Kidney glomerular epithelial cell (primary cell): ENCODE data around the gene SPECC1L.

Experiments used
- DNase-seq: peaks from one replicate; lab custom pipeline; 2025; lab: John Stamatoyannopoulos, UW

The SPECC1L gene

DNA sequence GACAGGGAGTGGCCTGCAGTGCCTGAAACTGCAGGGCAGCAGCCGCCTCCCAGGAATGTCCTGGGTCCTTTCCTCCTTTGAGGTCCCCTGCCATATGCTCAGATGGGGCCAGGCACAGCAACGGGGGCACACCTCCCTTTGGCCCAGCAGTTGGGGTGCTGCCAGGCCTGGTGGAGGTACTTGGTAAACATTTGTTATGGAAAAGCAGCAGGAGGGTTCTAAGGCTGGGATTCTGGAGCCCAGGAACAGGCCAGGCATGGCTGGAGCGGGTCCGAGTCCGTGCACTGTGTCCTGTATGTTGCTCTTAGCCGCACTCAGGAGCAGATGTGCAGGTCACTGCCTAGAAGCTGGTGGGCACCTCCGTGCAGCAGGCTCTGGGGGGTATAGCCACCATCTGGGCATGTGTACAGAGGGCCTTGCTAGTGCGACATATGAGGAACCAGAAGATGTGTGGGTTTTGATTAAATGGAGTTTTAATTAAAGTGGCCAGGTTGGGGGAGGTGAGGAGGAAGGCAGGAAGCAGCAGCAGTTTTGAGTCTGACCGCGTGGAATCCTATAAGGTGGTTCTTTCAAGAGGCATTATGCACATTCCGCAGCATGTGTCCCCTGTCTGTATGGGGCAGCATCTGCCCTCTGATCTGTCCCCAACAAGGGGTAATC is 158.2 kb downstream of the SPECC1L start:
- no peak for DNase-seq

- no peak for DNase-seq
Measured at GRCh38 chr22:24429411-24430365, 159.1 kb downstream of the SPECC1L start.

DNA sequence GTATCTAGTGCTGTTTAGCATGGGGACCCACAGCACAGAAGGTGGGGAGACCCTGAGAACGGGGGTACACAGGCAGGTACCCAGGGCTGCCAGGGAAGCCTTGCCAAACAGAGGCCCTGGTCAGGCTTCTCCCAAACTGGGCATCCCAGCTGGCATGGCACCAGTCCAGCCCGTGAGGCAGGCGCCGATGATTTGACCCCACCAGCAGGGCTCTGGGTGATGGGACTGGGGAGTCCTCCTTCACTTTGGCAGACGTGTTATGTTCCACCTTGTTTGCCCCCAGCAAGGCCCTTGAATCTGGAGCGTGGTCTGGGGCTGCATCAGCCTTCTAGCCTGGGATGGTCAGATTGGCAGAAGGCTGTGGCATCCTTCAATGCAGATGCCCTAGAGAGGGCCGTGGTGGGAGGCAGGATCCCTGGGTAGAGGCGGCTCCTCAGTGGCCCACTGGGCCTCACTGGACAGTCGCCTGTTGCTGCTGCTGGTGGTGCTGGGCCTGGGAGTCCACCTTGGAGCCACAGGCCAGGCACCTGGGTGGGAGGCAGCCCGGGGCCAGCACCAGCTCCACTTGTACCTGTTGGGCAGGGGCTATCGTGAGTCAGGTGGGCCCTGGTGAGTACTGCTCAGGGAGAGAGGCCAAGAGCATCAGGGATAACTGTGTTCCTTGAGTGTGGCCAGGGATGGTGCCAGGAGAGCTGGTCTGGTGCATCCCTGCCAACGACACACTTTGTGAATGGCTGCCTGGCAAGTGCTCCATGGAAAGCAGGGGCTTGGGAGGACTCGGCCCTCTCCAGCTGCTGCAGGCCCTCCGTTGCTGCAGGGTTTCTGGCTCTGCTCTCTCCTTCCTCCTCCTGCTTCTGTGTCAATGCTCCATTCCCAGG is 160.0 kb downstream of the SPECC1L start:
- DNase-seq: no peak

DNA sequence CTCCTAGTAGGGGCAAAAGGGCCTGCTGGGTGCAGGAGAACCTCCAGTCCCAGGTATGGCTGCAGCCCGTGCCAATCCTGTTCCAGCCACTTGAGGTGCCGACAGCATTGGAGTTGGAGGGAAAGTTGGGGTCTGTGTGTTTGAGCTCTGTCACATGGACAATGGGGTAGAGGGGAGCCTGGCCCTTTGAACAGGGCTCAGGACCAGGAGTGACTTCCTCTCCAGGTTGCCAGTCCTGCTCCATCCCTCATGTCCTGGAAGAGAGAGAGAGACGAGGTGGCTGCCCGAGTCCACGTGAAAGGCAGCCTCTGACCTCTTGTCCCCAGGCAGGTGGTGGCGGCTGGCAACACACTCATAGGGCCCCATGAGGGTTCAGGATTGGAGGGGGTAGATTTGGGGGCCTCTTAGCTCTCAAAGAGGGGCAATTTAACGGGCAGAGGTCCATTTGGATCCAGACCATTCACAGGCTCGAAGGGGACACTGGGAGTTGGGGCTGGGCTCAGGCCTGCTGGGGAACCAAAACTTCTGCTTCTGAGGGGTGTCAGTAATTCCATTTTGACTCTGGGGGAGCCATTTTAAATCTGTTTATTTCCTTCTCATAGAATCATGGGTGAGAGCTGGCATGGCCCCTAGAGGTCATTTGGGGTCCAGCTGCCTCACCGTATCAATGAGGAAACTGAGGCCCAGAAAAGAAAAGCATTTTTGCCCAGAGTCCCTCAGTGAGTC is 160.8 kb downstream of the SPECC1L start:
- no peak for DNase-seq

DNA sequence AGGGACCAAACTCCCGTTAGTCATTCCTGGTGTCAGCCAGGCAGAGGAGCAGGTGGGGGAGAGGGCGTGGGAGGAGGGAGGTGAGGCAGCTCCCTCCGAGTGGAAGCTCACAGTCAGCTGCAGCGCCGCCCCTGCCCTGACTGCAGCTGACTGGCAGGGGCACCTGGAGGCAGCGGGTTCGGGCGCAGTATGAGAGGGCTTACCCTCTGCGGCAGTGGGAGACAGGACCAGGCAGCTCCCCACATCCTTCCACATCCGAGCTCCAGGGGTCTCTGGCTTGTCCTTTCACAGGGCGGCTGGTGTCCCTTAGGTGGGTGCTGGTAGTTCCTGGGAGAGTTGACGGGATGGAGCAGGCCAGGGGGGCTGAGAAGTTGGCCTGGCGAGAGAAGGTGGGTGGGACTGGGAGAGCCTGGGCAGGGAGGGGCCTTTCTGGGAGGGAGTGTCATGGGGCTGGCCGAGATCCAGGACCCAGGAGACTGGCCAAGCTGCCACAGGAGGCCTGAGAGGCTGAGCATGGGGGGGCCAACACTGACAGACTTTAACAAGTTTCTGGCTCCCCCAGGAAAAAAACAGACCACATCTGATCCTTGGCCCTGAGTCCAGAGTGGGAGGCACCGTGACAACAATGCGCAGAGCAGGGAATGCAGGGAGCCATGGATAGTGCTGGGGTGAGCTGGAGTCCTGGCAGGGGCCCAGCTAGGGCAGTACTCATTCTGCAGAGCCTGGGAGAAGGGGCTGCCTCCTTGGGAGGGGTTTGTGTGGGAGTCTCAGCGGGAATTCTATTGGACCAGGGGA is 161.6 kb downstream of the SPECC1L start:
- peak; percentile 67 for DNase-seq

GRCh38 chr22:24433001-24433827 is 162.6 kb downstream of the SPECC1L start:
- DNase-seq: no peak

- no peak for DNase-seq
Measured at GRCh38 chr22:24433828-24434470, 163.3 kb downstream of the SPECC1L start.

DNA sequence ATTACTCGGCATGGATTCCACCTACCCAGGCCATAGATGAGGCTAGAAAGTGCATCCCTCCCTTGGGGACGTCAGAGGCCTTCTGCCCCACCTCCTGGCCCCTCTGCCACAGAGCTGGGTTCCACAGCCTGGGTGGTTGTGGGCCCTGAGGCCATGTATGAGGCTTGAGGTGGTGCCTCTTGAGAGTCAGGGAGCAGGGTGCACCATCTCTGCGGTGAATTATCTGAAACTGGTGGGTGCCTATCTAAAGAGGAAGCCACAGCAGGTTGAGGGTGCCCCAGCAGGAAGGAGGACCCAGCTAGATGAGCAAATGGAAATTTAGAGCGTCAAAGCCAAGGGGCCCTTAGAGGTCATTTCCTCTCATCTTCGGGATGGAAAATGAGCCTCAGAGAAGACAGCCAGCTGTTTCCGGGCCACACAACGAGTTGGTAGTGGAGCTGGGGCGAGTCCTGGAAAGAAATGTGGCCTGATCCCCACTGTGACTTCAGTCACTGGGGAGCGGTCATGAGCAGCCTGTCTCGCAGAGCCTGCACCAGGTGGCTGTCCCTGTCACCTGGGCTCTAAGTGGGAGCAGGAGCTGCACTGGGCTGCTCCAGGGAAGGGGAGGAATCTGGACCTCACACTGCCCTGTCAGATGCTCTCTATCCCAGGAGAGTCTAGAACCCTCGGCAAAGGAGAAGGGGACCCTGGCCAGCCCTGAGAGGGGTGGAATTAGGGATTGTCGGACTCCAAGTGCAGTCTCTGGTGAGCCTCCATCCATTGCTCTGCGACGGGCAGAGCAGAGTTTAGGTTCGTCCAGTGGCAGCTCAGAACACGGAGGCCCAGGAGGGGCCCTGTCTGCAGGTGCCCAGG is 164.1 kb downstream of the SPECC1L start:
- DNase-seq: no peak

DNA sequence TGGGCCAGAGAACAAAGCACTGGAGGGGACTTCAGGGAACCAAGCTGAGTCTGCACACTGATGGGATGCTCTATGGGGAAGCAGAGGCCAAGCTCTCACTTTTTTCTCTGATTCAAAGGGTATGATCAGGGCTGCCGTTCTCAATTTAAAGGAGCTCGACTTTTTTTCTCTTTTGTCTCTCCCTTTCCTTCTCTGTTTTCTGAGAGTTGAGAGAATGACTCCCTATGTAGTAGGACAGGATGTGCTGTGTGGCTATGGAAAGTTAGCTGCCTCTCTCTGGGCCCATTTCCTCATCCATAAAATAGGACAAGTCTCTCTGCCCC is 164.7 kb downstream of the SPECC1L start:
- DNase-seq: no peak

DNA sequence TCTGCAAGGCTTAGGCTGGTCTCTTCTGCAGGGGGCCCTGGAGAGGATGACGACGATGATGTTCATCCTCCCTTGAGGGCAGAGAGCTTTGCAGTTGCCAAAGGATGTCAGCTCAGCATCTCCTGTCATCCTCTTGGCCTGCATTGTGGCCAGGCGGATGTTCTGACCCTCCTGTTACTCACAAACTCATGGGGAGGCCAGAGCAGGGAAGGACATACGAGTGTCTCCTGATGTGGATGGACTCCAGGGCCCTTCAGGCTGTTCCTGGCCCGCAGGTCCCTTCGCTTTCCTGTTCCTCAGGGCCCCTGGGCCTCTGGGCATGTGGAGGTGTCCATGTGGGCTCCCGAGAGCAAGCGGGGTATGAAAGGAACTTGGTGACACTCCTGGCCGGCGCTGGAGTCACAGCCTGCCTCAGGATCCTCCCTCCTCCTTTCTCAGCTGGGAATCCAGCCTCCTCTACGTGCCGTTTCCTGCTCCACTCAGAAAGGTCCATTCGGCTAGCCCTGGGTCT is 165.3 kb downstream of the SPECC1L start:
- no peak for DNase-seq

DNA sequence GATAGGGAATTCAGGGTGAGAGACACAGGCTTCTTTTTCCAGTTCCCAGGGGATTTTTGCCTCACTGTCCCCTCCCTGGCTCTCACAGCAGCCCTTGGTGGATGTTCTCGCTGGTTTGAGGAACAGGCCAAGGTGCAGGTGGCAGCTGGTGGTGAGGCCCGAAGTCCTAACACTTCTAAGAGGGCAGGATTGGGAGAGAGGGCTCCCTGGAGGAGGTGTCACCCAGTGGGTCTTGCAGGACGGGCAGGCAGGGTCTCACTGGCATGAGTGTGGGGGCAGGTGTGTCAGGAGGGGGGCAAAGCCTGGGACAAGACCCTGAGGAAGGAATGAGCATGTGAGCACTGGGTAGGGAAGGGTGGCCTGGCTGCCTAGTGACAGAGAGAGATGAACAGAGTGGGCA is 165.9 kb downstream of the SPECC1L start:
- no peak for DNase-seq

- no peak for DNase-seq
Measured at GRCh38 chr22:24437091-24437490, 166.5 kb downstream of the SPECC1L start.

GRCh38 chr22:24437741-24438328 is 167.2 kb downstream of the SPECC1L start:
- peak; percentile 7 for DNase-seq

DNA sequence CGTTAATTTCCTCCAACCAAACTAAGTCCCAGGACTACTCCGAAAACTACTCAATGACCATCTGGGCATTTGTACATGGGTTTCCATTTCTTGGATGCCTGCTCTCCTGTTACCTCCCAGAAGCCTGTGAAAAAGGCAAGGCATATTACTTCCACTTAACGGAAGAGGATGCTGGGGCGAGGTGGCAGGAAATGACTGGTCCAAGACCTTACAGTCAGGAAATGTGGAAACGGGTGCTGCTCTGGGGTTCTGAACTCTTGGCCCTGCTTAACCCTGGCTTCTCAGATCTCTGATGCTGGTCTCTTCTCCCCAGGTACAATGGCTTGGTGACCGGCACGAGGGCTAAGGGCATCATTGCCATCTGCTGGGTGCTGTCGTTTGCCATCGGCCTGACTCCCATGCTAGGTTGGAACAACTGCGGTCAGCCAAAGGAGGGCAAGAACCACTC is 169.7 kb downstream of the SPECC1L start:
- no peak for DNase-seq

DNA sequence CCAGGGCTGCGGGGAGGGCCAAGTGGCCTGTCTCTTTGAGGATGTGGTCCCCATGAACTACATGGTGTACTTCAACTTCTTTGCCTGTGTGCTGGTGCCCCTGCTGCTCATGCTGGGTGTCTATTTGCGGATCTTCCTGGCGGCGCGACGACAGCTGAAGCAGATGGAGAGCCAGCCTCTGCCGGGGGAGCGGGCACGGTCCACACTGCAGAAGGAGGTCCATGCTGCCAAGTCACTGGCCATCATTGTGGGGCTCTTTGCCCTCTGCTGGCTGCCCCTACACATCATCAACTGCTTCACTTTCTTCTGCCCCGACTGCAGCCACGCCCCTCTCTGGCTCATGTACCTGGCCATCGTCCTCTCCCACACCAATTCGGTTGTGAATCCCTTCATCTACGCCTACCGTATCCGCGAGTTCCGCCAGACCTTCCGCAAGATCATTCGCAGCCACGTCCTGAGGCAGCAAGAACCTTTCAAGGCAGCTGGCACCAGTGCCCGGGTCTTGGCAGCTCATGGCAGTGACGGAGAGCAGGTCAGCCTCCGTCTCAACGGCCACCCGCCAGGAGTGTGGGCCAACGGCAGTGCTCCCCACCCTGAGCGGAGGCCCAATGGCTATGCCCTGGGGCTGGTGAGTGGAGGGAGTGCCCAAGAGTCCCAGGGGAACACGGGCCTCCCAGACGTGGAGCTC is 170.2 kb downstream of the SPECC1L start:
- no peak for DNase-seq

- no peak for DNase-seq
Measured at GRCh38 chr22:24441406-24442351, 171.0 kb downstream of the SPECC1L start.
